C1 segment of cervical spinal cord (tissue), 14 donors: ENCODE measurements around the gene RBM39.
"Not testable (repeated sequence)": the region's sequence is repeated elsewhere in the genome, so short reads cannot be mapped to it uniquely, and the experiment has no call there.

ENCODE experiments used
- DNase-seq, 14 donors: peaks; one replicate each; lab custom pipeline; 2025; lab: John Stamatoyannopoulos, UW

The RBM39 gene

DNA sequence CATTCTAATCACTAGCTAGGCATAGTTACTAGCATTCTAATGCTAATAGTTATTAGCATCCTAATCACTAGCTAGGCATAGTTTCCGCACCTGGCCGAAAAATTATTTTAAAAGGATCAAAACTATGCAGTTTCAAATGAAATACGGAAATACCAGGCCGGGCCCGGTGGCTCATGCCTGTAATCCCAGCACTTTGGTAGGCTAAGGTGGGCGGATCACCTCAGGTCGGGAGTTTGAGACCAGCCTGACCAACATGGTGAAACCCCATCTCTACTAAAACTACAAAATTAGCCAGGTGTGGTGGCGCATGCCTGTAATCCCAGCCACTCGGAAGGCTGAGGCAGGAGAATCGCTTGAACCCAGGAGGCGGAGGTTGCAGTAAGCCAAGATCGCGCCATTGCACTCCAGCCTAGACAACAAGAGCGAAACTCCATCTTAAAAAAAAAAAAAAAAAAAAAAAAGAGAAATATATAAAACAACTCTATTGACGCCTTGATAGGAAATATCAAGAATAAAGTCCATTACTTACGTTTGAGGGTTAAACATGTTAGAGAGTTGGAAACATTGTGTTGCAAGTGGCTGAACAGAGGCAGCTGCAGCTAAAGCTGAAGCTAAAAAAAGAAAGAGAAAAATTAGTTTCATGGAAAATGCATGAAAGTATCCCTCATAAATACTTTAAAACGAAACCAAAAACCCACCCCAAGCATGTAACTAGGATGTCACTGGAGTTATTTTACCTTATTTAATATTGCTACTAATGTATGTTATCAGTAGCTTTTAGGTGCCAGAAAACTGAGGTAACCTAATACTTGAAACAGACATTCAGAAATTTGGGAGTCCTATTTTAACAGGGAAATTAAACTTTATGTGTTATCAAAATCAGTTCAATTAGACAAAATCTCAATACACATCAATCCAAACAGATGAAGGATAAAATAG is 35.2 kb downstream of the RBM39 start:
- not testable (repeated sequence) for DNase-seq

DNA sequence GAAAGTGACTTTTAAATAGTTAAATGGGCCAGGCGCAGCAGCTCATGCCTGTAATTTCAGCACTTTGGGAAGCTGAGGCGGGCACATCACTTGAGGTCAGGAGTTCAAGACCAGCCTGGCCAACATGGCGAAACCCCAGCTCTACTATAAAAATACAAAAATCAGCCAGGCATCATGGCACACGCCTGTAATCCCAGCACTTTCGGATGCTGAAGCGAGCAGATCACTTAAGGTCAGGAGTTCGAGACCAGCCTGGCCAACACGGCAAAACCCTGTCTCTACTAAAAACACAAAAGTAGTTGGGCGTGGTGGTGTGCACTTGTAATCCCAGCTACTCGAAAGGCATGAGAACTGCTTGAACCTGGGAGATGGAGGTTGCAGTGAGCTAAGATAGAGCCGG is 36.2 kb downstream of the RBM39 start:
- DNase-seq, result not testable (repeated sequence)

DNA sequence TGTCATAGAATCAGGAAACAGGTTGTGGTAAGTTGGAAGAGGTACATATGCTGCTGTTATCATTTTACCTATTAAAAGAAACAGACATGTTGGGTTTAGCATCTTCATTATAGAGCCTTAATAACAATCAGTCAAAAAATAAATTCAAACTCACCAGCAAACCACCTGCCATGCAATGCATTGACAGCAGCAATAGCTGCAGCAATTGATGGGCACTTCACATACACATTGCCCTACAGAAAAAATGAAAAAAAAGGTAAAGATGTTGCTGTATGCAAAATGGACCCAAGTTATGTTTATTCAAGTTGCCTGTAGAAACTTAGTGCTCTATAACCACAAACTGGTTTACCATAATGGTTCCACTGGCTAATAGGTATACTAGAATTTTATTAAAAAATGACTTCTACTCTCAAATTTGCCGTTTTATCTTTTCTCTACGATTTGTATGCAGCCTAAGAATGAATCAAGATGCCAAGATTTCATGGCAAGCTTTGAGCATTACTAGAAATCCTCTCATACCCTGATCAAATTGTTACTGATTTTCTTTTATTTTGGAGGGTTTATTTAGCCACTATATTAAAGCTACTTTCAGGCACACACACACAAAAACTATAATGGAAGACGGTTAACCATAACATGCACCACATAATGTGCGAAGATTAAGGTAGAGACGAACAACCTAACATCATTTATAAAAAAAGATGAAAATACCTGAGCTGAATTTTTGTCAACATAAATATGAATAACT is 37.4 kb downstream of the RBM39 start:
- DNase-seq, result no peak

- no peak for DNase-seq
Measured at GRCh38 chr20:35702824-35703695, 39.0 kb downstream of the RBM39 start.

- no peak for DNase-seq
Measured at GRCh38 chr20:35702051-35702823, 39.8 kb downstream of the RBM39 start.

DNA sequence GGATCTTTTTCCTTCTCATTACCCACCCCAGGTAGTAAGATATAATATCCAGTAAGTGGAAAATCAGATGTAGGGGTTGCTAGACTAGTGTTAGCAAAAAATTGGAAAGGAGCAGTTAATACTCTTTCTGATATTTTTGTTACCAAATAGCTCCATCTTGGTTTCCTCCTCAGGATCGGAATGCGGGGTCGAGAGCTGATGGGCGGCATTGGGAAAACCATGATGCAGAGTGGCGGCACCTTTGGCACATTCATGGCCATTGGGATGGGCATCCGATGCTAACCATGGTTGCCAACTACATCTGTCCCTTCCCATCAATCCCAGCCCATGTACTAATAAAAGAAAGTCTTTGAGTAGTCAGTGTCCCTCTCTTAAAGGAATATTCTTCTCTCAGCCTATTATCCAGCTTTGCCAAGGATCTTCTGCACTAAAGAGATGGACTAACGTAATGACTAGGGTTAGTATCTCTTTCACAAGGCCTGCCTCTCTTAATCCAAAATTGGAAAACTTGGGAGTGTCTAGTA is 41.4 kb downstream of the RBM39 start:
- DNase-seq, result no peak

GRCh38 chr20:35699957-35700624 is 42.0 kb downstream of the RBM39 start:
- no peak for DNase-seq

DNA sequence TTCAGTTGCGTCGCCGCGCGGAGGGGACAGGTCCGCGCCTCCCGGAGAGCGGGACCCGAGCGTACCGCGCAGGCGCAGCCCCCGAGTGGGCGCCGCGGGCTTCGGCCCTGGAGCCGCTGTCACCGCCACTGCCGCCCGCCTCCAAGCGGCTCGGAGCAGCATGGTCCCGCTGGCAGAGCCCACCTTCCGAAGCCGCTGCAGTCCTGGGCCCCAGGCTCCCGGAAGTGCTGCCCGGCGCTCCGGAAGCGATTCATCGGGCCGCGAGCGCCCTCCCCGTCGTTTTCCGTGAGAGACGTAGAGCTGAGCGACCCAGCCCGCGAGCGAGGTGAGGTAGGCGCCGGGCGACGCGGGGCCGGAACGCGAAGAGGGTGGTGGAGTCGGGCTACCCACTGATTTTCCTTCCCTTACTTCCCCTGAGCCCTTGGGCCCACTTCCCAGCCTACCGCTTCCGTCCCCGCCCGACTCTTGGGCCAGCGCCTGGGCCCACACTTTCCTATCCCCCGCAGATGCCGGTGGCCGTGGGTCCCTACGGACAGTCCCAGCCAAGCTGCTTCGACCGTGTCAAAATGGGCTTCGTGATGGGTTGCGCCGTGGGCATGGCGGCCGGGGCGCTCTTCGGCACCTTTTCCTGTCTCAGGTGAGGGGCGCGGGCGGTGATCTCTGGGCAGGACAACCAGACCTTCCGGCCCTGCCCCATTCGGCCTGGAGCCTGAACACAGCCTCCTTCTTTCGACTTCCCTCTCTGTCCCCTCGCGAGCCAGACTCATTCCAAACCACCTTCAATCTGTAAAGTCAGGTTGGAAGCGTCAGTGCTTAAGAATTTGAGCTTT is 42.7 kb downstream of the RBM39 start, which contains the start of the genes NFS1 and ROMO1:
Gene NFS1, minus strand, starts transcription at position 226 of the 830 bp plus-strand sequence. Its CDS starts 64 bp downstream, at position 162.
Gene ROMO1, plus strand, starts transcription at position 279 of the 830 bp plus-strand sequence. Its CDS starts 228 bp downstream, at position 507.
- peak; percentile 20 to 88 (median 71) for DNase-seq

- DNase-seq, result peak in 4 of 14 donors; percentile 20 to 42 (median 33)
Measured at GRCh38 chr20:35698298-35699126, 43.5 kb downstream of the RBM39 start.

GRCh38 chr20:35697696-35698297 is 44.3 kb downstream of the RBM39 start:
- DNase-seq, result no peak

GRCh38 chr20:35695978-35696377 is 46.1 kb downstream of the RBM39 start:
- no peak for DNase-seq

- DNase-seq, result no peak
Measured at GRCh38 chr20:35695245-35695749, 46.8 kb downstream of the RBM39 start.

GRCh38 chr20:35690265-35690664 is 51.8 kb downstream of the RBM39 start:
- no peak for DNase-seq

DNA sequence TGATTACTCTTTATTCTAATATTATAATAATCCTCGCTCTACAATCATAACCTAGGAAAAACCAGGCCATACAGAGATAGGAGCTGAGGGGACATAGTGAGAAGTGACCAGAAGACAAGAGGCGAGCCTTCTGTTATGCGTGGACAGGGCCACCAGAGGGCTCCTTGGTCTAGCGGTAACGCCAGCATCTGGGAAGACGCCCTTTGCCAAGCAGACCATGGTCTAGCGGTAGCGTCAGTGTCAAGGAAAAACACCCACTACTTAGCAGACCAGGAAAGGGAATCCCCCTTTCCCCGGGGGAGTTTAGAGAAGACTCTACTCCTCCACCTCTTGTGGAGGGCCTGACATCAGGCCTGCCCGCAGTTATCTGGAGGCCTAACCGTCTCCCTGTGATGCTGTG is 55.2 kb downstream of the RBM39 start:
- DNase-seq, result not testable (repeated sequence)

DNA sequence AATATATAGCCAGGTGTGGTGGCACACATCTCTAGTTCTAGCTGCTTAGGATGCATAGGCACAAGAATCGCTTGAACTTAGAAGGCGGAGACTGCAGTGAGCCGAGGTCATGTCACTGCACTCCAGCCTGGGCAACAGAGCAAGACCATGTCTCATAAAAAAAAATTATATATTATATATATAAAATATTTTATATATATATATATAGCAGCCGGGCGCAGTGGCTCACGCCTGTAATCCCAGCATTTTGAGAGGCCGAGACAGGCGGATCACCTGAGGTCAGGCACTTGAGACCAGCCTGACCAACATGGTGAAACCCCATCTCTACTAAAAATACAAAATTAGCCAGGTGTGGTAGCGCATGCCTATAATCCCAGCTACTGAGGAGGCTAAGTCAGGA is 56.7 kb downstream of the RBM39 start:
- DNase-seq, result not testable (repeated sequence)

DNA sequence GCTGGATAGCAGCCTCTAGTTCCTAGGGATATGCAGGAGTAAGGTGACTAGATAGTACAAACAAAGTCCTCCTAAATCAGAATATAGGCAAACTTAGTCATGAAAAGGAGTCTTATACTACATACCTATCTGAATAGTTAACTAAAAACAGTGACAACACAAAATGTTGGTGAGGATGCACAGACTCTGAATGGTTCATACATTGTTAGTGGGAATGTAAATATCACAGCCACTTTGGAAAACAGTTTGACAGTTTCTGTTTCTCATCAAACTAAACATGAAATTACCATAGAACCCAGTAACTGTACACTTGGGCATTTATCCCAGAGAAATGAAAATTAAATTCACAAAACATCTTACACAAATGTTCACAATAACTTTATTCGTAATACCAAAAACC is 60.1 kb downstream of the RBM39 start:
- DNase-seq, result no peak

DNA sequence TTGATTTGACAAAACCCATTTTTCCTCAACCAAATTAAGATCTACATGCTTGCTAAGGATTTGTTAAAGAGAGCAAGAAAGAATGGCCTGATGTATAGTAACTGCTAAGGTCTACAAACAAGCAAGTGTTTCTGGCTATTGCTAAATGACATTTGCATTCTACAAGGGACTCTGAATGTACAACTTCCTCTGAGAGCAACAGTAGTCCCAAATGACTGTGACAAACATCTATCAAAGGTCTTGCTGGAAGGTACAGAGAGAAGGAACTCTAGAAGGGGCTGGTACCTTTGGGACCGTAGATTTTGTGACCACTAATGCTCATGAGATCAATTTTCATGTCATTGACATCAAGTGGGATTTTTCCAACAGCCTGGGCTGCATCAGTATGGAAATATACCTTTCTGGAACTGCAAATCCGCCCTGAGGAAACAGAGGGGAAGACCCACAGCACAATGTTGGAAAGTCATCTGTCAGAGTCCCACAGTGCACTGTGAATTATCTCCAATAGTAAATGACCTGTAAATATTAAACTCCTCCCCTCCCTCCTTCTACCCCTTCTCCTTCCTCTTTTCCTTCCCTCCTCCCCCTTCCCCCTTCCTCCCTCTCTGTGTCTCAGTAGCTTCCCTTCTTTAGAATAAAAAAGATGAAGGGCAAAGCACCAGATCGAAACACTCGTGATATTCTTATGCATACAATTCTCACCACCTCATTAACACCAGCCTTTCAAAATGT is 61.4 kb downstream of the RBM39 start:
- DNase-seq, result no peak
